ENCODE results near the gene ATG12.
"Not testable (repeated sequence)": the region's sequence is repeated elsewhere in the genome, so short reads cannot be mapped to it uniquely, and the experiment has no call there.

The ATG12 gene

GRCh38 chr5:115810761-115811160 is 30.6 kb downstream of the ATG12 start:
- no peak overlapping the region for H3K4me3 ChIP-seq (ENCODE audit: control insufficient read depth, low read depth, low read length)
- TF ChIP-seq CTCF (conservative IDR thresholded peaks at IDR 0.05; ENCODE audit: control insufficient read depth, insufficient read depth, low read depth, low read length) = no peak
- DNase-seq (ENCODE audit: low read depth) = peak; percentile 89

DNA sequence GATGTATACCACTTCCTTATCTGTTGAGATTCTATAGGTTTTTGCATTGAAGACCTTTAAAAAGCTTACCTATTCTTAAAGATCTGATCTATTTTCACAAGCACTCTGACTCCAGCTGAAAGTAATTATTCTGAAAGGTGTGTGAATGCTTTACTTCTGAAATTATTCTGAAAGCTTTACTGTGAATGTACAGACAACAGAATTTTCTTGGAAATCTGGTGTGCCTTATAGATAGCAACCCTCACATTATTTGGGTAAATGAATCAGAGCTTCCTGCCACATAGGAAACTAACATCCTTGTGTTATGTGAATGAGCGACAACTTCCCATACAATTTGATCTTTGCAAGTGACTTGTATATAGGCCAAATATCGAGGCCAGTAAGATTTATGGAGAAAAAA is 31.4 kb downstream of the ATG12 start:
- DNase-seq (ENCODE audit: low read depth) = no peak
- TF ChIP-seq CTCF (conservative IDR thresholded peaks at IDR 0.05; ENCODE audit: control insufficient read depth, insufficient read depth, low read depth, low read length) = no peak
- H3K4me3 ChIP-seq (ENCODE audit: control insufficient read depth, low read depth, low read length) = no peak overlapping the region

DNA sequence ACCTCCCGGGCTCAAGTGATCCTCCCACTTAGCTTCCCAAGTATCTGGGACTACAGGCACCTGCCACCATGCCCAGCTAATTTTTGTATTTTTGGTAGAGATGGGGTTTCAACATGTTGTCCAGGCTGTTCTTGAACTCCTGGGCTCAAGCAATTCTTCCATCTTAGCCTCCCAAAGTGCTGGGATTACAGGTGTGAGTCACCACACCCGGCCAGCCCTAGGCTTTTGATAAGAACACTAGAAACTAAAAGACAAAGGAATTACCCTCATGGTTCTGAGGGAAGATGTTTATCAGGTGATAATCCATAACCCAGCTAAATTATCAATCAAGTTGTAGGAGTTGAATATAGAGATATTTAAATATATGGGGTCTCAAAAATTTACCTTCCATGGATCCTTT is 33.3 kb downstream of the ATG12 start:
- DNase-seq (ENCODE audit: low read depth) = not testable (repeated sequence)

DNA sequence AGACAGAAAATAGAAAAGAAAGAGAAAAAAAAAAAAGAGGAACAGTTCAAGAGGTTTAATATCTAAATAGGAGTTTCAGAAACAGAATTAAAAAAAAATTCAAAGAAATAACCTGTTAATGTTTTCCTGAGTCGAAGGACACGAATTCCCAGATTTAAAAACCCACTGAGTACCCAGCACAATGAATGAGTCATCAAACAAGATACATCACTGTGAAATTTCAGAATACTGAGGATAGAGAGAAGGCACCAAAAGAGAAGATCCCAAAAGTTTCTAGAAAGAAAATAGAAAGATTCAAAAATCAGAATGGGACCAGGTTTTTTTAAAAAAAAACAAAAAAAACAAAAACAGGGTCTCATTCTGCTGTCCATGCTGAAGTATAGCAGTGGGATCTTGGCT is 33.7 kb downstream of the ATG12 start:
- no peak overlapping the region for H3K4me3 ChIP-seq (ENCODE audit: control insufficient read depth, low read depth, low read length)
- no peak for TF ChIP-seq CTCF (conservative IDR thresholded peaks at IDR 0.05; ENCODE audit: control insufficient read depth, insufficient read depth, low read depth, low read length)
- DNase-seq (ENCODE audit: low read depth) = peak; percentile 16

More for the DNA sequence above, 33.3 kb downstream of the ATG12 start:
- H3K4me3 ChIP-seq (ENCODE audit: control insufficient read depth, low read depth, low read length) = not testable (repeated sequence)

DNA sequence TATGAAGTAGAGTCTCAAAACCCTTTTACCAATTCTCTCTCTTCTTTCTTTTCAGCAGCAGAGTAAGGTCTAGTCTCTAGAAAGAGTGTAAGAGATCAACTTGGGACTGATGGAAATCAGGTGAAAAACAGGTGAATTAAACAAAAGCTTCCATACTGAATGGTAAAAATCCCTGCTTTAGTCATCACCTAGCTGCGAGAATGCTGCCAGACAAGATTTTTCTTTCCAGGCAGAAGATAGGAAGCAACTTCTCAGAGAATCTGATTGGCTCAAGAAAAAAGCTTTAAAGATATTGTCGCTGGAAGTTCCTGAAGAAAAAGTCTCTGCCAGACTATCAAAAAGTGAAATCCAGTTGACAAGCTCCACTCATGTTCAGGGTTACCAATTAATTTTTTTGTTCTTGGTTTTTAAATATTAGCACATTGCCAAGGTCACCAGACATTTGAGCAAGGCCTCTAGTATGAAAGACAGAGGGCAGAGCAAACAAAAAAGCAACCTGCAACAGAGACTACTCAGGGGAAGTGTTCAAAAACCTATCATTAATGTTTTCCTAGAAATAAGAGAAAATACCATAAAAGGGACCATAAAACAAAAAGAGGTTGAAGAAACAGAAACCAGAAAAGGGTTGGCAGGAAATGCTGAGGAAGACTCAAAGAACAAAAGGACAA is 34.2 kb downstream of the ATG12 start:
- no peak overlapping the region for H3K4me3 ChIP-seq (ENCODE audit: control insufficient read depth, low read depth, low read length)
- DNase-seq (ENCODE audit: low read depth) = no peak
- no peak for TF ChIP-seq CTCF (conservative IDR thresholded peaks at IDR 0.05; ENCODE audit: control insufficient read depth, insufficient read depth, low read depth, low read length)

DNA sequence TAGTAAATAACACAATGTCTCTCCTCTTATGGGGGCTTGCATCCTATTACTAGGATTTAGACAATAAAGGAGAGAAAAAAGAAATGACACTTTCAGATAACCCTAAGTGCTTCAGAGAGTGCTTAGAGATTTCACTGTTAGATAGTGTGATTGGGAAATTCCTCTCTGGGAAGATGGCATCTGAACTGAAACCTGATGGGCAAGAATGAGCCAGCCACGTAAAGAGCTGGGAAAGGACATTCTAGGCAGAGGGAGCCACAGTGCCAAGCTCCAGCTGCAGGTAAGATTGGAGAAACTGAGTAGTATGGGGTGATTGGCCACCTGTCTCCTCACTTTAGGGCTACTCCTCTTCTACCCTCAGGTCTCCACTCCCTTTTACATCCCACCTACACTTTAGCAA is 39.4 kb downstream of the ATG12 start:
- no peak for DNase-seq (ENCODE audit: low read depth)
- no peak overlapping the region for H3K4me3 ChIP-seq (ENCODE audit: control insufficient read depth, low read depth, low read length)

GRCh38 chr5:115801152-115801551 is 40.2 kb downstream of the ATG12 start:
- no peak for TF ChIP-seq CTCF (conservative IDR thresholded peaks at IDR 0.05; ENCODE audit: control insufficient read depth, insufficient read depth, low read depth, low read length)
- H3K4me3 ChIP-seq (ENCODE audit: control insufficient read depth, low read depth, low read length) = no peak overlapping the region

More for the DNA sequence above, 39.4 kb downstream of the ATG12 start:
- TF ChIP-seq CTCF (conservative IDR thresholded peaks at IDR 0.05; ENCODE audit: control insufficient read depth, insufficient read depth, low read depth, low read length) = no peak

More at GRCh38 chr5:115801152-115801551, 40.2 kb downstream of the ATG12 start:
- DNase-seq (ENCODE audit: low read depth) = no peak

Measured in fibroblast of mammary gland (primary cell).